Stimulated activated CD8-positive, alpha-beta memory T cell treated with anti-CD3 and anti-CD28 coated beads, Interleukin-7, amount 100 ng/mL, for 48 hours (primary cell): ENCODE results near the gene HIC1.
"Not testable (repeated sequence)": the region's sequence is repeated elsewhere in the genome, so short reads cannot be mapped to it uniquely, and the experiment has no call there.

Source experiments
- DNase-seq, 2 donors: peaks; one replicate each; pipeline ENCODE4 v3.0.0-alpha.2; 2020; ENCODE audit warnings: low read depth in 1 of 2; ENCODE audit errors: extremely low read depth in 1 of 2

The HIC1 gene, protein sequence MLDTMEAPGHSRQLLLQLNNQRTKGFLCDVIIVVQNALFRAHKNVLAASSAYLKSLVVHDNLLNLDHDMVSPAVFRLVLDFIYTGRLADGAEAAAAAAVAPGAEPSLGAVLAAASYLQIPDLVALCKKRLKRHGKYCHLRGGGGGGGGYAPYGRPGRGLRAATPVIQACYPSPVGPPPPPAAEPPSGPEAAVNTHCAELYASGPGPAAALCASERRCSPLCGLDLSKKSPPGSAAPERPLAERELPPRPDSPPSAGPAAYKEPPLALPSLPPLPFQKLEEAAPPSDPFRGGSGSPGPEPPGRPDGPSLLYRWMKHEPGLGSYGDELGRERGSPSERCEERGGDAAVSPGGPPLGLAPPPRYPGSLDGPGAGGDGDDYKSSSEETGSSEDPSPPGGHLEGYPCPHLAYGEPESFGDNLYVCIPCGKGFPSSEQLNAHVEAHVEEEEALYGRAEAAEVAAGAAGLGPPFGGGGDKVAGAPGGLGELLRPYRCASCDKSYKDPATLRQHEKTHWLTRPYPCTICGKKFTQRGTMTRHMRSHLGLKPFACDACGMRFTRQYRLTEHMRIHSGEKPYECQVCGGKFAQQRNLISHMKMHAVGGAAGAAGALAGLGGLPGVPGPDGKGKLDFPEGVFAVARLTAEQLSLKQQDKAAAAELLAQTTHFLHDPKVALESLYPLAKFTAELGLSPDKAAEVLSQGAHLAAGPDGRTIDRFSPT

DNA sequence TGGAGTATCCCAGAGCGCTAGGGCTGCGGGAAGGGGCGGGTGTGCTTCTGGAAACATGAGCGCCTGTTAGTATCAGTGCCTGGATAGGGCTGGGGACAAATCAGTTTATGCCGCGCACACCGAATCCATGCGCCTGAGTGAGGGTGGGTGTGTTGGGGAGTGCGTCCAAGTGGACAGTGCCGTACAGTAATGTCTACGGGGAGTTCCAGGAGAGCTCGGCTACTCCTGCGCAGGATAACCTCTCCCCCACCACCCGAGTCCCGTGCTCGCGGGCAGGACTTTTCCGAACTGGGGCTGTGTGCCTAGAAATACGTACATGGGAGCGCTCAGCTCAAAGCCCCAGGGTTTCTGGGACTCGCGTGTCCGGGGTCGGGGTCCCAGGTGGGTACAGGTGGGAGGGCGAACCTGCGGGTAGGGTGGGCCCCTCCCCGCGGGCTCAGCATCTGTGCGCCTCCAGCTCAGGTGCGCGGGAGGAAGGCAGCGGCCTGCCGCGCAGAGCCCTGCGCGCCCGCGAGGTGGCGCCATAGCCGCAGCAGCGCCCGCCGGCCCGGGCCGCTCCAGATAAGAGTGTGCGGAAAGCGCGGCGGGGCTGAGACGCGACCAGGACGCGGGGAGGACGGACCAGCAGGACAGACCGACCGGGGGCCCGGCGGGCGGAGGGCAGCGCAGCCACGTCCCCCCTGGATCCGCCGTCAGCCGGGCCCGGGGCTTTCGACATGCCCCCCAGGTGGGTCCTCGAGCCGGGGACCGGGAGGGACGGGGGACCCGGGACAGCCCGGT lies at the start of gene HIC1:
HIC1 (plus strand) TSS at position 592 of the 780 bp plus-strand sequence. CDS start 1,588 bp downstream, outside the sequence.
- peak; percentile 15 to 44 for DNase-seq

DNA sequence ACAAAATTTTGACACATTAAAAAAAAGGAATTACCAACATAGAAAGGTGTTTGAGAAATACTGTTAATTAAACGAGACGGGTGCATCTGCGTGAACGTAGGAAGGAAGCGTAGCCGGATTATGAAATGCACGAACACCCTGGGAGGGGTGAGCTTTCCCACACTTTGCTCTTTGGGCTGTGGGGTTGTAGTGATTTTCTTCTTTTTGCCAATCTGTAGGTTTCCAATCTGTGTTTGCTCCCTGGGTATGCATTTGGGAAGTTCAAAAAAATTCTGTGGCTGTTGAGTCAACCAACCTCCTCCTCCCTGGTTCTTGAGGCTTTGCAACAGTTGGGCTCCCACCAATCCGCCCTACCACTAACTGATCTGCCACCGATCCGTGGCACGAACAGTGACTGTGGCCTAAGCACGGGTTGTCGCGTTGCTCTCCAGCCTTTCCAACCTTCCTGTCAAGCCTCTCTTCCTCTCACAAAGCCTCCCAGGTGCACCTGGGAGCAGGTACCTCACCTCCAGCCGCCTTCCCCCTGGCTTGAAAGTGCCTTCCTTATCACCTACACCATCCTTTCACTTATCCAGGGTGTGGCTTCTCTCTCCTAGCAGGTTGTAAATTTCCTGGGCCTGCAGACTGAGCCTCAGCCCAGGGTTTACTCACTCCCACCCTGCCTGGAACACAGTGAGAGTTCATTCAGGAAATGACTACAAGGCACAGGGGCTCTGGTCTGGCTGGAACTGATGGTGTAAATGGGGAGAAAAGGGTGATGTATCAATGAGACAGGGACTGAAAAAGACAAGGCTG lies 46.4 kb upstream of the HIC1 start:
- DNase-seq: no peak

DNA sequence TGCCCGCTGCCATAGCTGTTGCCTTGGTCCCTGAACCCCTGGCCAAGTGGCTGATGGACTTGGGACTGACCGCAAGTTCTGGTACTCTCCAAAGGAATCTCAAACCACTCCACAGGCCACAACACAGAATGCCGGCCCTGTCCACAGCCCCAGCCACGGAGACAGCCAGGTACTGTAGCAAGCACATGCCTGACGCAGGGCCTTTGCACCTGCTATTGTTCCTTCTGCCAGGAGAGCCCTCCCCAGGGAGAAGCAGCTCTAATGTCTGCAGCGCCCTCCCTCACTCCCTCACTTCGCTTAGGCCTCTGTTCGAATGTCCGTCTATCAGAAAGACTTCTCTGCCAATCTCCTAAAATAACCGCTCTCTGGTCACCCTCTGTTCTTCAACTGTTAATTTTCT lies 45.2 kb upstream of the HIC1 start:
- no peak for DNase-seq

DNA sequence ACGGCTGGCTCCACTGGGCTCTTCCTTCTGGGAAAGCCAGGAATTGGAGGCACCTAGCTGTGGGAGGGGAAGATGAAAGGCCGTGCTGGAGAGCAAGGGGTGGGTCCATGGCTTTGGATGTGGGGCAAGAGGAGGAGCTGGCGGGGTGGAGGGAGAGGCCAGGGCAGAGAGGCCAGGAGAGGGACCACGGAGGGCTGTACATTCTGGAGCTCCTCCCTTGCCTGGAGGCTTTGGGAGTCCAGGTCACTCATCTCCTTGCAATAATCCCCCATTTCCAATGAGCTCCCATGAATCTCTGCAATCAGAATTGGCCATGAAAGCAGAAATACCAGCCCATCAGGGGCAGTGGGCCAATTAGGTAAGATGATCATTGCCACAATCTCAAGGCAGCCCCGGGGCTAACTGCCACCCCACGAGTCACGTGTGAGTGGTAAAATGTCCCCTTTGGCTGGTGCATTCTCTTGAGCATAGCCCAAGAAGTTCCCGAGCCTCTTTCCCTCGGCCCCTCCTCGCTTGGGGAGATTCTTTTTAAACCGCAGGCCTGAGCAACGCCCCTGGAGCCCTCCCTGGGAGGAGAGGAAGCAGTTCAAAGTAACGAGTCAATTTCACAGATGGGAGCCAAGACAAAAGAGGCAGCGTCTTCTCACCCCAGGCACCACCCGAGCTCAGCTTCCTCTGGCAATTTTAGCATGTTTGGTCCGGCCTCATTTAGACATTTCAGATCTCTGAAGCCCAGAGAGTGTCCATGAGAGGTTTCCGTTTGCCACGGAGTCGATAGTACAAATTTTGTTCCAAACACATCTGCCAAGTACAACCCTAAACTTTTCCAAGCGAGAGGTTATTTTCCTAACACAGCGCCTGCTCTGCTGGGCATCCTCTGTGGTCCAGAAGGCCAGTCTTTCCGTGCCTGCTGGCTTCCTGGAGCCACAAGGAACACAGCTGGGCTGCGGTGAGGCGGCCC lies 43.2 kb upstream of the HIC1 start:
- no peak for DNase-seq

DNA sequence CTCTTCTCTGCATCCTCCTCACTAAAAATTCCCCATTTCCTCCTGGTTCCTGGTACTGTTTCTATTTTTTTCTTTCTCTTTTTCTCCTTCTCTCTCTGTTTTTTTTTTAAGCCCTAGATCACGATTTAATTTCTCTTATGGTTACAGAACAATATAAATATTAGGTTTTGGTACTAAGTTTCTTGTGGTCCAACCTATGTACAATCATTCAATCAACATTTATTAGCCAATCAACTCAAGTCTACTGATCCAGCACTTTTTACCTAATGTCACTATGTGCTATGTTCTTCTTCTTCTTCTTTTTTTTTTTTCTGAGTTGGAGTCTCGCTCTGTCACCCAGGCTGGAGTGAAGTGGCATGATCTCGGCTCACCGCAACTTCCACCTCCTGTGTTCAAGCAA lies 42.4 kb upstream of the HIC1 start:
- DNase-seq: no peak

DNA sequence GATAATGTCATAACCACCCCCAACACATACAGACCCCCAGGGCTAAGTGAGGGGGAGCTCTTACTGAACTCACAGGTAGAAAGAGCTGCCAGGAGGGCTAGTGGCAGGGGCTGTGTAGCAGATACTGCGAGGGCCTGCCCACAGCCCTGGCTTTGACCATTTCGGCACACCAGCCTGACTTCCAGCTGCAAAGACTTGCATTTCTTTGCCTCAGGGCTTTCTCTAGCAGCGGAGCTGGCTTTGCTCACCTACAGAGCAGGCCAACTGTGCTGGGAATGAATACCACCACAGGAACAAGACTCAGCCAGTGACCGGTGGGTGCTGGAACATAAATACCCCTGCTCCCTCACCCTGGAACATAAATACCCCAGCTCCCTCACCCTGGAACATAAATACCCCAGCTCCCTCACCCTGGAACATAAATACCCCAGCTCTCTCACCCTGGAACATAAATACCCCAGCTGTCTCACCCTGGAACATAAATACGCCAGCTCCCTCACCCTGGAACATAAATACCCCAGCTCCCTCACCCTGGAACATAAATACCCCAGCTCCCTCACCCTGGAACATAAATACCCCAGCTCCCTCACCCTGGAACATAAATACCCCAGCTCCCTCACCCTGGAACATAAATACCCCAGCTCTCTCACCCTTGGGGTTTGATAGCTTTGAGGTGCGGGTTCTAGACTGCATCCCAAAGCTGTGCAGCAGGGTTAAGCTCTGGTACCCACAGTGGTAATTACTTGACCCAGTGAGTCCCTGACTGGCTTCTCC lies 41.5 kb upstream of the HIC1 start:
- DNase-seq: not testable (repeated sequence)

DNA sequence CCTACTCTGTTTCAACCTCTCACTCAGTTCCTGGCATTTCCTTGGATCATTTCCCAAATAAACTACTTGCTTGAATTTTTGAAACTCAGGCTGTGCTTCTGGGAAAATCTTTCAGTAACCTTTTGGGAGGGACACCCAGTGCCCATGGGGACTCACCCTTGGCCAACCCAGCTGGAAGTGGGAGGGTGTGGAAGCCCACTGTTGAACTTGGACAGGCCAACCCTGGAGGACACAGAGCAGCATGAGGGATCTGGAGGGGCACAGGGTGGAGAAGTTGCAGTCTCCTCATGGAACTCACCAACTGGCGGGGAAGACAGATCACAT lies 40.9 kb upstream of the HIC1 start:
- no peak for DNase-seq

DNA sequence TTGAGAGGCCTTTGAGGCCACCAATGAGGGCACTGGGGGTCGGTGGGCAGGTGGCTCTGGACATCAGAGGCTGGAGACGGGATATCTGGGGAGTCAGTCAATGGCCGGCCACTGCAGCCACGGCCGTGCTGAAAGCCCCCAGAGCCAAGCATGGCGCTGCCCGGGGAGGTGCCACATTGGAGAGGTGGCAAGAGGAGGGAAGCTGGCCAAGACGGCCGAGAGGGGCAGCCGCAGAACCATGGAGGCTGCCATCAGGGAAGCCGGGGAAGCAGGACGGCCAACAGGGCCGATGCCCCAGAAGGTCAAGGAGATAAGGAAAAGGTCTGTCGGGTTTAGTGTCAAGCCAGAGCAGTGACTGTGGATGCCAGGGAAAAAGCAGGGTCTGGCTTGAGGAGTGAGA lies 39.6 kb upstream of the HIC1 start:
- no peak for DNase-seq

DNA sequence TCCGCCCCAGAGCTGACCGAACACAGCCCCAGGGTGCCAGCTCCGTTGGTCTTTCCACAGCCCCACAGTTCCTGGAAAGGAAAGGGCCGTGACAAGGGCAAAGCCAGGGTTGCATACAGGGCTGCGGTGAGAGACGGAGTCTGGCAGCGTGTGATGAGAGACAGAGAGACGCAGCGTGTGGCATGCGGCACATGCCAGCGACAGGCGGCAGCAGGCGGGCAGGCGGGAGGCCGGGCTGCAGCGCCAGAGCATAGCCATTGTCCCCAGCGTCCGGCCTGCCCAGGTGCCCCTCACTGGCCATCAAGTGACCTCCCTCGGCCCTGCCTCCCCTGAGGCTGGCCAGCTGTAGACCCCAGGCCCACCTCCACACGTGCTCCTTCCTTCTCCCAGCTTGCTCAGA lies 38.4 kb upstream of the HIC1 start:
- no peak for DNase-seq

DNA sequence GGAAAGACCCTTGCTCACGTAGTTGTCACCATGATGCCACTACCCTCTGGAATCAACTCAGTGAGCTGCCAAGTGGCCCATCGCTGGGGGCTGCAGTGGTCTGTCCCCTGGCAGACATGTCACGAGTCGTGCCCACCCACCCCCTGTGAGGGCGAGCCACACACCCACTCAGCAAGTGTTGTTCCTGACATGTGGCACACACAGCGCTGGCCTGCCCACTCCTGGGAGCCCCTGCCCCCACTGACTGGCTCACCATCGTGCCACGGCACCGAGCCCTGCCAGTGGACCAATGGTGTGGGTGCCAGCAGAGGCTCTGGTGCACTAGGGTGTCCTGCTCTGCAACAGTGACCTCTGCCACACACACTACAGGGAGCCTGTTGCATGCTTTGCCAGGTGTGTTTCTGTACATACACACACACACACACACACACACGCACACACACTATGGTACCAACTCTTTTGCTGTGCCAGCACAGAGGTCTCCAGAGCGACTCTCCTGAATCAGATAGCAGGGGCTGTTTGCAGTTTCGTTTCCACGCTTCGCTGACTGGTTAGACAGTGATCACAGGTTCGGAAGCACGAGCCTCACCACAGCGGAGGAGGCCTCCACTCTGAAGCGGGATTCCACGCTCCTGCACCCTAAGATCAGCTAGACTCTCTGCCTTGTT lies 37.5 kb upstream of the HIC1 start:
- DNase-seq: no peak

DNA sequence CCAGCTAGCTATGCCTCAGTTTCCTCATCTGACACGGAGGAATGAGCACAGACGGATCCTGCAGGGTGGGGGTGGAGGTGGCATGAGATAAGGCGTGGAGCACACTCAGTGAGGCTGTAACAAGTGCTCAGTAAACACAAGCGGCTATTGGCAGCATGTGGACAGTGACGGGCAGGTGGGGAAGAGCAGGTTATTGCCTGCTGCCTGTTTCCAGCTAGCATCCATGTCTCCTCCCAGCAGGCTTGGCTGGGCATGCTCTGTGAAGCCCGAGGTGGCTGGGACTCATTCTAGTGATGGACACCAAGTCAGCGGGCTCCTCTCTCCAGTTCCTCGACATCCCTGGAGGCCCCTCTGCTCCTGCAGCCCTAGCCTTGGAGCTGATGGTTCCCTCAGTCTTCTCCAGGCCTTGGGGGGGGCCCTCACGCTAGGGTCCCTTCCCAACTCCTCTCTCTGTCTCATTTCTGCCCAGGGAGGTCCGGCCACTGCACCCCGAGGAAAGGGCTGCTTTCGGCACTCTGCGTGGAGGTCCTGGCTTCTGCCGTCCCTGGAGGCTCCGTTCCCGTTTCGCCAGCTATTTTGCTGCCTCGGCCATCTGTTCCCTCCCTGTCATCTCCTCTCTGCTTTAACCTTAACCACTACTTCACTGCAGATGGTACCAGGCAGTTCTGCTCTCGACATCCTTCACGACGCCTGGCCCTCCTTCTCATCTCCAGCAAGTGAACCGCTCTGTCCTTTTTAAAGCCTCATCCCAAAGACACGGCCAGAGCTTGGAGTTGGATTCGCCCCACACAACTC lies 36.0 kb upstream of the HIC1 start:
- DNase-seq: no peak

DNA sequence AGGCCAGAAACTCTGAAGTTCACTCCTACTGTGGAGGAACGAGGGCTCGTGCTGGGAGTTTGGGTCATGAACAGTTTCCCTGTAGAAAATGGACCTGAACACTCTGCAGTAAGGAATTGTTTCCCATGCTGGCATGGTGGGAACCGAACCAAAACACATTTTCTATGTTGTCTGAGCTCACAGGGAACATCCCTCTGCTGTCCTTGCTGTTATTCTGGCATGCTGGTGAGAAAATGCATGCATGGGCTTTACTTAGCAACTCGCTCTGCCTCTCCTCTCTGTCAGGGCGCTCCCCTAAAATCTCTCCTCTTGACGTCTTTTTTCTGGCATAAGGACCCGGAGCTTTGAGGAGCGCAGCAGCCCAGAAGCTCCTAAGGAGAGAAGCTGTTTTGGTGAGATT lies 35.2 kb upstream of the HIC1 start:
- DNase-seq: no peak

DNA sequence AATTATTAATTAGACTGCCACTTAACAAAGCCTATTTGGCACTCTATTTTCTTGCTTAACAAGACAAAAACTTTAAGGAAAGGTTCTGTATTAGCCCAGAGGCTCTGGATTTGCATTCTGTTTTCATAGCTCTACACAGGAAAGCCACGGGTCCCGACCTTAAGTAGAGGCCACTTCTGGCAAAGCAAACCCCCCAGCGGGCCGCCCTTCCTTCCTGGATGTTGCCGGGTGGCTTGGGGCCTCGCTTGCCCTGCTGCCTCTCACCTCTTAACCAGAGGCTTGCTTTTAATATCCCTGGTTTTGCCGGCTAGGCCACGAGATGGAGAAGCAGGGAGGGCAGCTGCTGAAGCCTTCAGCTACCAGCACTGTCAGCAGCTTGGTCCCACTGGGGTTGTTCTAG lies 34.2 kb upstream of the HIC1 start:
- no peak for DNase-seq

DNA sequence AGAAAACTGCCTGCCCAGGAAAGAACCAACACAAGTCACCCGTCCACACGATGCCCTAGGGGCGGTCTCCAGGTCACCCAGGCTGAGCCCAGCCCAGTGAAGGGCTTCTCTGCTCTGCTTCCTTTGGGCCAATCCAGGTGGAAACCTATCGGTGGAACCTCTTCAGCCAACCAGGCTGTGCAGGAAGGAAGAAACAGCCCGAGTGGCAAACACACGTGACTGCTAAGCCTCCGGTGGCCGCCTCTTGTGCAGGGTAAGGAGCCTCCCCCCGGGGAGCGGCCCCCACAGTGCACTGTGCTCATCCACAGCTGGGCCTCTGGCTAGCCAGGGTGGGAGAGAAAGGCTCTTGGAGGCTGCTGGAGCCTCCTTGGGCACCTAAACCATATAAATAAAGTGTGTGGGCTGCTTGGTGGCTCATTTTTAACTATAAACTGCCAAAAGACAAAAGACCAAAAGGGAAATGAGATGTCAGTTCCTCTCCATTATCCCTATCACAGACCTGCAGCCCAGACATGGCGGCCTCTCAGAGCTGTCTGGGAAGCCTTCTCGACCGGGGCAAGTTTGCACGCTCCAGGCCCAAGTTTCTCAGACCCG lies 32.2 kb upstream of the HIC1 start:
- no peak for DNase-seq

DNA sequence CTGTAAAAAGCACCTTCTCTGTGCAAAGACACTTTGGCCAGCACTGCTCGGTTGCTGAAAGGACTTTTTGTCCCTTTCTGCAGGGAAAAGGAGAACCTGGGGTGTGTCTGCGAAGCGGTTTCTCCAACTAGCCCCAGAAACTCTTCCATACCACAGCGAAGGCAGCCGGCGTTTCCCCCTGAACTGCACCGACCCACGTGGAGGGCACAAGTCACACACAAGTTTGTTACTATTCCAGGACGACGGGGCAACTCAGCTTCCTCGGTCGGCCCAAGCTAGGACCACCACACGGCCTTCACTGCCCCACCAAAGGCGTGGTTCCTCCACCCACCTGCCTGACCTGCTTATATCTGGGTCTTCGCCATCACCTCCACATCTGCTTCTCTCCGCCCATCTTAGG lies 31.6 kb upstream of the HIC1 start:
- no peak for DNase-seq

DNA sequence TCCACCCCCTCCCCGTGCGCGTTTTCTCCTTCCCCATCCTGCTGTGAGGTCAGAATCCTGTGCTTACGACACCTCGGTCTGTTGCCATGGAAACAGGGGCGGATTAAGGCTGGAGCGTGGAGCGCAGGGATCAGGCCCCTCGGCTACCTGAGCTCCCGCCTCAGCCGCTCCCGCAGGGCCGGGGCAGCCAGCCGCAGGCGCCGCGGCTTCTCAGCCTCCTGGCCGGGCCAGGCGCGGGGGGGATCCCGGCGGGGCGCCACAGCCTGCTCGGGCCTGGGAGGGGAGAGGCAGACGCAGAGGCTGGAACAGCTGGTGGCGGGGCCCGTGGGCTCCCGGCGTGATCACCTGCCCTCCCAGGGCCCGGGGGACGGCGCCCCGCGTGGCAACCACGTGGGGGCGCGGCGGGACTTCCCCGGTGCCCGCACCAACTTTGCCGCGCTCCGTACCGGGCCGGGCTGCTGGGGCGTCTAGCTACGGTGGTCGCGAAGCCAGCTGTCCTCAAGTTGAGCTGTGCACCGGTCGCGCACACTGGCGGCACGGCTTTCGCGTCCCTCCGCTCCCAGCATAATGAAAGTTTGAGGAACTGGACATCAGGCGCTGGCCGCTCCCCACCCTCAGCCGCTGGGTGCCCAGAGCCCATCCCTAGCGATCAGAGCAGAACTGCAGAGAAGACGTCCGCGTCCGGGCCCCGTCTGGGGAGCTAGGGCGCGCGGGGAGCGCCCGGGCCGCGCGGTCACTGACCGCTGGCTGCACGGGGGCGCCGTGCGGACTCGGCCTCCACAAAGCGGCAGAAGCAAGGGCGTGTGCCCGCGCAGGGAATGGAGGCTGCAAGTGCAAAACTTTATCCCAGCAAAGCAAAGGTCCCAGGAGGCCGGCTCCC lies 31.0 kb upstream of the HIC1 start:
- DNase-seq: no peak
